GM12891 (cell line): ENCODE data around the gene RGS3.

Source experiments
- PAX5 ChIP-seq: IDR thresholded peaks from 2 replicates; pipeline ENCODE4 v1.6.1; 2011; ENCODE audit warnings: low read length, moderate library complexity, mild to moderate bottlenecking; ENCODE audit not compliant: insufficient read depth, severe bottlenecking
- POLR2A ChIP-seq: IDR thresholded peaks from 2 replicates; pipeline ENCODE4 v1.6.1; 2011; ENCODE audit warnings: low read depth, low read length, control low read depth
- POLR2AphosphoS5 ChIP-seq: IDR thresholded peaks from 2 replicates; pipeline ENCODE4 v1.6.1; 2011; ENCODE audit warnings: low read depth, low read length, control low read depth
- TAF1 ChIP-seq: IDR thresholded peaks from 2 replicates; pipeline ENCODE4 v1.6.1; 2011; ENCODE audit warnings: low read depth, low read length, control low read depth

DNA sequence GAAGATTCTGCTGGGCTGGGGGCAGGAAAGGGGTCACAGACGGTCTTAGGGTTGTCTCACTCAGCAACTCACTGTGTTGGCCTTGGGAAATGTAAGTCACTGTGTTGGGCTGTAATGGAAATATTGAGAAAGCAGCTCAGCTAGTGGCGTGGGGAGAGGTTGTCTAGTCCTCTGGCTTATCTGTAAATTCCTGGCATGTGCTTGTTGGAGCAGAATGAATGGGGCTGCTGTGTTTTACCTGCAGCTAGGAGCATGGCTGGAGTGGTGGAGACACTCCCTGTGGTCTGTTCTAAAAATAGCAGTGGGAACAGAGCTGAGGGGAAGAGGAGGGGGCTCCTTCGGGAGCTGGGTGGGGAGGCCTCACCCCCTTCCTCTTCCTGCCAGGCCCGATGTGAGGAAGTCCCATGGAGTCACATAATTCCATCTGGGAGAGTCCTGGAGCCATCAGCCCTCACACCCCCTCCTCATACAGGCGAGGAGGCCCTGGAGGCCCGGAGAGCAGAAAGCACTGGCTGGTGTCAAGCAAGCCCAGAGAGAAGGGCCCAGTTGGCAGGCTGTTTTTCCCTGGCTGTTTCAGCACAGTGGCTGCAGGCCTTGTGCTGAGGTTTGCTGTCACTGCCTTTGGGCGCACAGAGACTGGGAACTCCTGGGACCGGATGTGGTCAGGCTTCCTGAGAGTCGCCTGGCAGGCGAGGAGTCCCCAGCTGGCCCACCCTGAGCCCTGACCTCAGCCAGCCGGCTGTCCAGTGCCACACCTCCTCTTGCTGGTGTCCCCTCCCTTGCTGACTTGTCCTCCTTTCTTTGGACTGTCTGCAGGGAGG lies 84.9 kb downstream of the RGS3 start:
- TF ChIP-seq POLR2AphosphoS5 (no peak), TAF1 (no peak), PAX5 (no peak), POLR2A (no peak)
